GM19351 (cell line): Measurements from ENCODE around the gene ARHGEF7.
A peak's percentile ranks its signal among the peaks of the same experiment; 100 is the strongest.
"Not testable (repeated sequence)": the region's sequence is repeated elsewhere in the genome, so short reads cannot be mapped to it uniquely, and the experiment has no call there.

Experiments used
- ATAC-seq: cut with Tn5 transposase; IDR thresholded peaks from one replicate; pipeline ENCODE4 v1.9.1; 2021; ENCODE audit warnings: mild to moderate bottlenecking, moderate library complexity; ENCODE audit not compliant: unreplicated experiment

Gene ARHGEF7, protein sequence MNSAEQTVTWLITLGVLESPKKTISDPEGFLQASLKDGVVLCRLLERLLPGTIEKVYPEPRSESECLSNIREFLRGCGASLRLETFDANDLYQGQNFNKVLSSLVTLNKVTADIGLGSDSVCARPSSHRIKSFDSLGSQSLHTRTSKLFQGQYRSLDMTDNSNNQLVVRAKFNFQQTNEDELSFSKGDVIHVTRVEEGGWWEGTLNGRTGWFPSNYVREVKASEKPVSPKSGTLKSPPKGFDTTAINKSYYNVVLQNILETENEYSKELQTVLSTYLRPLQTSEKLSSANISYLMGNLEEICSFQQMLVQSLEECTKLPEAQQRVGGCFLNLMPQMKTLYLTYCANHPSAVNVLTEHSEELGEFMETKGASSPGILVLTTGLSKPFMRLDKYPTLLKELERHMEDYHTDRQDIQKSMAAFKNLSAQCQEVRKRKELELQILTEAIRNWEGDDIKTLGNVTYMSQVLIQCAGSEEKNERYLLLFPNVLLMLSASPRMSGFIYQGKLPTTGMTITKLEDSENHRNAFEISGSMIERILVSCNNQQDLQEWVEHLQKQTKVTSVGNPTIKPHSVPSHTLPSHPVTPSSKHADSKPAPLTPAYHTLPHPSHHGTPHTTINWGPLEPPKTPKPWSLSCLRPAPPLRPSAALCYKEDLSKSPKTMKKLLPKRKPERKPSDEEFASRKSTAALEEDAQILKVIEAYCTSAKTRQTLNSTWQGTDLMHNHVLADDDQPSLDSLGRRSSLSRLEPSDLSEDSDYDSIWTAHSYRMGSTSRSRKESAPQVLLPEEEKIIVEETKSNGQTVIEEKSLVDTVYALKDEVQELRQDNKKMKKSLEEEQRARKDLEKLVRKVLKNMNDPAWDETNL

DNA sequence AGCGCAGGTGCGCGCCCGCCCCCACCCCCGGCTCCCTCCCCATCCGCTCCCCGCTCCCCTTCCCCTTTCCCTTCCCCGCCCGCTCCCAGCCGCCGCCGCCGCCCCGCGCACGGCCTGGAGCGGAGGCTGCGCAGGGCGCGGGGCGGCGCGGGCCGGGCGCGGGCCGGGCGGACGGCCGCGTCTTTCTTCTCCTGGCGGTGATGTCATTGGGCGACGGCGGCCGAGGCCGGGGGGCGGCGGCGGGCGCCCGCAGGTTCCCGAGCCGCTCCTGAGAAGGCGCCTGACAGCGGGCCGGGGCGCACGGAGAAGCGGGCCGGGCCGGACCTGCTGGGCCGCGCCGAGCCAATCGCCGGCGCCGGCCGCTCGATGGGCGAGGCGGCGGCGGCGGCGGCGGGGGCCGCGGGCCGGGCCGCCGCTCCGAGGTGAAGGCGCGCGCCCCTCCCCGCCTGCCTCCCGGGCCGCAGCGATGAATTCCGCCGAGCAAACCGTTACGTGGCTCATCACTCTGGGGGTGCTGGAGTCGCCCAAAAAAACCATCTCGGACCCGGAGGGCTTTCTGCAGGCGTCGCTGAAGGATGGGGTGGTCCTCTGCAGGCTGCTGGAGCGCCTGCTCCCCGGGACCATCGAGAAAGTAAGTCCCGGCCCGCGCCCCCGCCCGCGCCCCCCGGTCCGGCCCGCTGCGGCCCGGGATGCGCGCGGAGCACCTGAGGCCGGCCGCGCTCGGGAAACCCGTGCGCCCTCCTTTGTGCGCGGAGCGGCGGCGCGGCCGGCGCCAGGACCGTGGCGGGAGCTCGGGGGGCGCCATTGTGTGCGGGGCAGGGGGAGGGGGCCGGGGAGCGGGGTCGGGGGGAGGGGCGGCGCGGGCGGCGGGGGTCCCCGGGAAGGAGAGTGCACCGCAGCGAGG is at the start of gene ARHGEF7:
ARHGEF7 (plus strand) TSS at position 250 of the 904 bp plus-strand sequence; CDS start at position 467, 217 bp downstream.
- peak; percentile 52 for ATAC-seq

DNA sequence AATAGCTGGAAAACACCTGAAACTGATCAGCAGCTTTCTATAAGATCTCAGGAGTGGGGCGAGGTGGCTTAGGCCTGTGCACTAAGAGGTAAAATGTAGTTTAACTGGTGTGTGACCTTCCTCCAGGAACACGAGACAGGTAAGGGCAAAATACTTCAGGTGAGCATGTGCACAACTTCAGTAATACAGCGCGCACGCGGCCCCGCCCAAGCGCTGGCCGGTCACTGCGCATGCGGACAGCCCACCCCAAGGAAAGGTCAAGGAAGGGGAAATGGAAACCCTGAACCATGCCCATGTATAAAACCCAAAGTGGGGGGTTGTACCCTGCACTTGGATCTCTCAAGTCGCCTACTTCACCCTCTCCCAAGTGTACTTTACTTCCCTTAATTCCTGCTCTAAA is 49.4 kb upstream of the ARHGEF7 start:
- ATAC-seq = no peak

DNA sequence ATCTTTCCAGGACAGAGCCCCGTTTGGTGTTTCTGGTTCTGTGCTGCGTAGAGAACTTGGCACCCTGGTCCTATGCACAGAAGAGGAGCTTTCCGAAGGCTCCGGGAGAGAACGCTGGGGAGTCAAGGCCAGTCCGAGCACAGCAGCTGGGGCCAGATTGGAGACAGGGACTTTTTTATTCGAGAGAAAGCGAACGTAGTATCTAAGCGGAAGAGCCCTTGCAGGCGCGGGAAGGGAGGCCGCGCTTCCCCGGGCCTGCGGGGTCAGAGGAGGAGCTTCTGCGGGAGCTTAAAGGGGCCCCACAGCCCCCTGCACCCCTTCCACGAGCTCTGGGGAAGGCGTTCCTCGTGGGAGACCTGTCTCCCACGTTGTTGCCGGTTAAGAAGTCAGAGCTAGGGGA is 48.6 kb upstream of the ARHGEF7 start:
- no peak for ATAC-seq

DNA sequence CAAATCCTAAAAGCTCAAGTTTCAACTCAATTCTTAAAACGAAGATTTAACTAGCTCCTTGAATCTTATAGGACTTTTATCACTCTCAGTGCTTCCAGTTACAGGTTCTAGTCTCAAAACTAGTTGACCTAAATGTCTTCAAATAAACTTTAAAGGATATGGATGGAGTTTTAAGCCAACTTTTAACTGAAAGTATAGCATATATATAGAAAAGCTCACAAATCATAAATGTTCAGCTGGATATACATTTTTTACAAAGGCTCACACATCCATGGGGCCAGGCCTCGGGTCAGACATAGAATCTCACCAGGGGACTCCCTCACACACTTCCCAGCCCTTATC is 47.1 kb upstream of the ARHGEF7 start:
- no peak for ATAC-seq

DNA sequence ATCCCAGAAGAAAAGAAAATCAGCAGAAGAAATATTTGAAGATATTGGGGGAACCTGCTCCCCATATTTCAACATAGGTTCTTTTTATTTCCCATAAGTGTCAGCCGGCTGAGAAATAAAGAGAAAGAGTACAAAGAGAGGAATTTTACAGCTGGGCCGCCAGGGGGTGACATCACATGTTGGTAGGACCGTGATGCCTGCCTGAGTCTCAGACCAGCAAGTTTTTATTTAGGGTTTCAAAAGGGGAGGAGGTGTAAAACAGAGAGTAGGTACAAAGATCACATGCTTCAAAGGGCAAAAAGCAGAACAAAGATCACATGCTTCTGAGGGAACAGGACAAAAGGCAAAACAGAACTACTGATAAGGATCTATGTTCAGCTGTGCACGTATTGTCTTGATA is 44.0 kb upstream of the ARHGEF7 start:
- not testable (repeated sequence) for ATAC-seq

- ATAC-seq = not testable (repeated sequence)
These were observed 43.6 kb upstream of the ARHGEF7 start for GRCh38 chr13:111071526-111071925.

GRCh38 chr13:111074826-111075225 is 40.3 kb upstream of the ARHGEF7 start:
- ATAC-seq = no peak

GRCh38 chr13:111076155-111077013 is 38.7 kb upstream of the ARHGEF7 start:
- ATAC-seq = no peak

DNA sequence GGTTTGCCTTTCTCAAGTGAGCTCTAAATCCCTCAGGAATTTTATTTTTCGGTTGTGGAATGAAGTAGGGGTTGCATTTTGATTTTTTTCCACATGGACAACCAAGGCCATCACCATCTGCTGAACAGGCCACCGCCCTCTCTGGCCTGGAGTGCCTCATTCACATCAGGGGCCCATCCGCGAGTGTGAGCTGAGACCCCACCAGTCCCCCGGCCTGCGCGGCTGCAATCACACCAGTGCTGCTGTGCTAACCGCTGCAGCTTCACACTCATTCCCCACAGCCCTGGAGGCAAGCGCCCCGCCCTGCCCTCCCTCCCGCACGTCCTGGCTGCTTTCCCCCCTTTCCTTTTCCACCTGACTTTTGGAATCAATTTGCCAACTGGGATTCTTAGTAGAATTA is 35.7 kb upstream of the ARHGEF7 start:
- no peak for ATAC-seq

DNA sequence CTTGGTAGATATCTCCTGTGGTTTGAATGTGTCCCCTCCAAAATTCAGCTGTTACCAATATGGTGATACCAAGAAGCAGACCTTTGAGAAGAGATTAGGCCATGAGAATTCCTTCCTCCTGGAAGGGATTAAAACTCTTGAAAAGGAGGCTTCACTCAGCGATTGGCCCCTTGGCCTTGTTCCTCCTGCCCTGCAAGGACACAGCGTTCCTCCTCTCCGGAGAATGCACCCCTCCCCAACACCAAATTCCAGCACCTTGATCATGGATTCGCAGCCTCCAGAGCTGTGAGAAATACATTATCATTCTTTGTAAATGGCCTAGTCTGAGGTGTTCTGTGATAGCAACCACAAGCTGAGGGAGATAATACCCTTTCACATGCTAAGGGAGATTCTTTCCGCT is 34.5 kb upstream of the ARHGEF7 start:
- no peak for ATAC-seq

- ATAC-seq = no peak
These were observed 32.9 kb upstream of the ARHGEF7 start for GRCh38 chr13:111082240-111082639.

DNA sequence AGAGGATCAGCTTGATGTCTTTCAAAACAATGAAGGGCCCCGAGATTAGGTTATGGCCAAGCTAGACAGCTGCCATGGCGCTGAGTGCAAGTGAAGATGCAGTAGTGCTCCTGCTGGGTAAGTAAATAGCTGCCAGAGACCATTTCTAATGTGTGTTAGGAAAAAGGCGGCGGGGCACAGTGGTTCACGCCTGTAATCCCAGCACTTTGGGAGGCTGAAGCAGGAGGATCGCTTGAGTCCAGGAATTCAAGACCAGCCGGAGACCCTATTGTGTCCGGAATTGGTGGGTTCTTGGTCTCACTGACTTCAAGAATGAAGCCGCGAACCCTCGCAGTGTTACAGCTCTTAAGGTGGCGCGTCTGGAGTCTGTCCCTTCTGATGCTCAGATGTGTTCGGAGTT is 32.3 kb upstream of the ARHGEF7 start:
- ATAC-seq = not testable (repeated sequence)

- ATAC-seq = not testable (repeated sequence)
These were observed 31.4 kb upstream of the ARHGEF7 start for GRCh38 chr13:111083693-111084092.

- ATAC-seq = no peak
These were observed 24.9 kb upstream of the ARHGEF7 start for GRCh38 chr13:111090169-111090568.

GRCh38 chr13:111092685-111093084 is 22.4 kb upstream of the ARHGEF7 start:
- ATAC-seq = no peak

DNA sequence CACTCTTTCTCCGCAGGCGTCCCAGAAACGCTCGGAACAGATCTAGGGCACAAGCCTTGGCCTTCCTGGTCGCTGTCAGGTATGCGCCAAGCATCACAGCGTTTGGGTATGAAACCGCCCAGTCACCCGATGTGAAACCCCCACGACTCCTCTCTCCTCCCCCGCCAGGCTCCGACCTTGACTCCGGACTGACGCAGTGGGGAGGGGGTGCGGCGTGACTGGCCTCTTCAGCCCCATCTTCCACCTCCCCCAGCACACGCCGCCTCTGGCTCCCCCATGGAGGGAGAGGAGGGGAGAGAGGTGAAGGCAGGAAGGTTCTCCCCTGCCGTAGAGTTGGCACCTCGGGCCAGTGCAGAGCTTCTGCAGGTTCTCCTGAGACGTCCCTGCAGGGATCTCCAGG is 22.0 kb upstream of the ARHGEF7 start:
- no peak for ATAC-seq

DNA sequence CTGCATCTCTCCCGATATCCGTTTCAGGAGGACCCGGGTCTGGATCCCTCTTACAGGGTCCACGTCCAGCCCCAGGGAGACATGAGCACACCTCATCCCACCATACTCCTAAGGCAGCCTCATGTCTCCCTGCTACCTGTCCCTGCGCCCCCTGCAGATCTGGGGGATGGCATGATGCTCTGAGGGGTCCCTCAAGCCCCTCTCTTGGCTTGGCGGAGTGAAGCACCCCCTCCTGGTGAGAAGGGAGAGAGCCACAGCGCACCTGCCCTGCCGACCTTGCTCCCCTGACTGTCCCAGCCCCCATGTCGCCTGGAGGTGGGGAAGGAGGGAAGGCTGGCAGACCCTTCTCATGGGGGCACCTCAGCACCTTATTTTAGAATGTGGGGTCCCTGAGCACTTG is 21.5 kb upstream of the ARHGEF7 start:
- ATAC-seq = no peak

DNA sequence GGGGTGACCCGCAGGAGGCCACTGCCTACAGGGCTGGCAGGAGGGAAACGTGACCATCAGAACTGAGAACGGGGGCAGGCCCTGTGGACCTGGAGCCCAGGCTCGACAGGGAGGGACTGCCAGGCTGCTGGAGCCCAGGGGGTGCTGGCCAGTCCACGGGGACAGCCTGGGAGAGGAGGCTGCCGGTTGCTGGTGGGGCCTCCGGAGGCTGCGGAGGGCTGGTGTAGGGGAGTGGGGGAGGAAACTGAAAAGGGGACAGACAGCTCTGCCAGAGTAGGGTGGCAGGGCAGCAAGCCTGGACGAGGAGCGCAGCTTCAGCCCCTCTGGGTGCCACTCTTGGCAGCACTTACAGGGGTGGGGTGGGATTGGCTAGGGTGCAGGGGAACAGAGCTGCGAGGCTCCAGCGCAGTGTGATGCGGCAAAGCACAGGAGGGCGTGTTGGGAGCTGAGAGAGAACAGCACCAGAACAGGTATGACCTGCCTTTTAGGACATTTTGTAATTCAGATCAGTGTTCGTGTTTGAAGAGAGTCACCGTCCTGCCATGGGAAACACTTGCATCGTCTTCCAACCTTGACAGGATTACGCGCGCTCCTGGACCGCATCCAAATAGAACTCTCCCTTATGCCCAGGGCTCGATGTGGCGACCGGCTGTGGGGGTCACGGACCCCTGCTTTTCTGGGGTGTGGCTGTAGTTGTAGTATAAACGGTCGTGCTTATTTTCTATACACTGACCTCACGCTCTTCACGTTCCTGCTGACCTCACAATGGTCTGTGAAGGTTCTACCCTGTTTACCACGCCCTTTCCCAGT is 19.9 kb upstream of the ARHGEF7 start:
- no peak for ATAC-seq

DNA sequence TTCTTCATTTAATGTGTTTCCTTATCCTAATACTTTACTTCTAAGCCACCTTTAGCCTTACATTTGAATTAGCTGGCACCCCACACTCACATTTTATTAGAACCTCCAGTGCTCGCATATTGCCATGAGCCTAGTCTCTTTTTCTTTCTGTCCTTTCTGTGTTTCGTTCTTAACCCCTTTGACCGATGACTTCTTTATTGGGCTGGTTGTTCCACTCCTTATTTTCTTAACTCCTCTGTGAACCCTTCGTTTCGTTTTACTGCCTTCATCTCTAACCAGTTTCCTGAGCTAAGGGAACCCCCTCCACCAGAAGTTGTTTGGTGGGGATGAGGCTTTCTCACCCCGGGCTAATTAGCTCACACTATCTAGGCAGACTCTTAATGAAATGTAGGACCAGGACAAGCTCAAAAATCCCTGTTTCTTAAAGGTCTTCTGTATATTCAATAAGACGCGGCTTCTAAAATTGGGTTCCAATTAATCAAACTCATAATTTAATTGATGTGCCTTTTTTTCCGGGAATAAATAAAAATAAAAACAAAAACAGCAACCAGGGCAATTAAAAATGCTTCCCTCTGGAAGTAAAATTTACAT is 19.1 kb upstream of the ARHGEF7 start:
- ATAC-seq = no peak
